Liver (tissue), 9 donors: ENCODE data around the gene NUP214. TPM values are rescaled to one million over a fixed set of nuclear protein-coding genes. Genes with fewer than 3 reads are reported as not detected.

Experiments
- DNase-seq: peaks from one replicate; pipeline ENCODE4 v3.0.0-alpha.2; 2017; ENCODE audit warnings: low spot score
- H3K27ac ChIP-seq, 2 donors: one replicate each; pipeline ENCODE4 v1.7.0; 2013; ENCODE audit warnings: inconsistent platforms in 2 of 2, low read length in 2 of 2, control low read depth in 1 of 2, low read depth in 1 of 2, mild to moderate bottlenecking in 1 of 2
- H3K27me3 ChIP-seq, 4 donors: one replicate each; pipeline versions ENCODE4 v1.6.1 to v1.7.0; 2013; ENCODE audit warnings: low read length in 3 of 4, inconsistent platforms in 1 of 4, mild to moderate bottlenecking in 1 of 4, moderate library complexity in 1 of 4; ENCODE audit not compliant: control insufficient read depth in 4 of 4, insufficient read depth in 4 of 4
- H3K36me3 ChIP-seq, 4 donors: one replicate each; pipeline versions ENCODE4 v1.6.1 to v1.7.0; 2013; ENCODE audit warnings: low read length in 3 of 4, mild to moderate bottlenecking in 3 of 4, low read depth in 1 of 4, moderate library complexity in 1 of 4; ENCODE audit not compliant: control insufficient read depth in 4 of 4, insufficient read depth in 3 of 4
- H3K4me1 ChIP-seq, 4 donors: one replicate each; pipeline versions ENCODE4 v1.6.1 to v1.7.0; 2013; ENCODE audit warnings: low read length in 3 of 4, mild to moderate bottlenecking in 3 of 4, moderate library complexity in 1 of 4; ENCODE audit not compliant: control insufficient read depth in 4 of 4, insufficient read depth in 4 of 4
- H3K4me3 ChIP-seq, 3 donors: one replicate each; pipeline versions ENCODE4 v1.6.1 to v1.7.0; 2013; ENCODE audit warnings: low read length in 3 of 3, control low read depth in 1 of 3, low read depth in 1 of 3, mild to moderate bottlenecking in 1 of 3
- H3K9ac ChIP-seq, 2 donors: one replicate each; pipeline ENCODE4 v1.7.0; 2013; ENCODE audit warnings: low read length in 2 of 2, mild to moderate bottlenecking in 2 of 2, moderate library complexity in 2 of 2, control low read depth in 1 of 2, low read depth in 1 of 2
- H3K9me3 ChIP-seq, 4 donors: one replicate each; pipeline versions ENCODE4 v1.6.1 to v1.7.0; 2013; ENCODE audit warnings: low read length in 3 of 4; ENCODE audit not compliant: control insufficient read depth in 4 of 4
- ATF3 ChIP-seq: IDR thresholded peaks from 2 replicates; pipeline ENCODE4 v1.6.1; 2016; ENCODE audit warnings: antibody characterized with exemption
- FOXA1 ChIP-seq: IDR thresholded peaks from 2 replicates; pipeline ENCODE4 v1.6.1; 2016; ENCODE audit warnings: antibody characterized with exemption
- GABPA ChIP-seq, 2 donors: IDR thresholded peaks in 1 of 2; conservative IDR thresholded peaks in 1 of 2; 2 replicates each; pipeline ENCODE4 v1.6.1; 2016; ENCODE audit warnings: antibody characterized with exemption in 2 of 2, mild to moderate bottlenecking in 1 of 2, moderate library complexity in 1 of 2
- HNF4A ChIP-seq, 2 donors: conservative IDR thresholded peaks; 2 replicates each; pipeline ENCODE4 v1.6.1; 2016; ENCODE audit warnings: antibody characterized with exemption in 2 of 2, mild to moderate bottlenecking in 2 of 2
- RAD21 ChIP-seq, 2 donors: IDR thresholded peaks; 2 replicates each; pipeline ENCODE4 v1.6.1; 2016; ENCODE audit warnings: antibody characterized with exemption in 2 of 2, mild to moderate bottlenecking in 2 of 2
- RXRA ChIP-seq, 2 donors: IDR thresholded peaks; 2 replicates each; pipeline ENCODE4 v1.6.1; 2017 to 2018; ENCODE audit warnings: antibody characterized with exemption in 2 of 2, mild to moderate bottlenecking in 1 of 2
- SP1 ChIP-seq: IDR thresholded peaks from 2 replicates; pipeline ENCODE4 v1.6.1; 2018; ENCODE audit warnings: antibody characterized with exemption, mild to moderate bottlenecking
- TAF1 ChIP-seq: conservative IDR thresholded peaks from 2 replicates; pipeline ENCODE4 v1.6.1; 2016; ENCODE audit warnings: antibody characterized with exemption, mild to moderate bottlenecking
- YY1 ChIP-seq: IDR thresholded peaks from 2 replicates; pipeline ENCODE4 v1.6.1; 2016; ENCODE audit warnings: antibody characterized with exemption, mild to moderate bottlenecking
- WGBS: extraction: QIAGEN DNeasy Blood & Tissue Kit; methylation state at CpG from one replicate; pipeline ENCODE4 v1.1.7; 2013; 5-methylcytosine and 5-hydroxymethylcytosine counted together
- polyA plus RNA-seq, 2 donors: library from polyadenylated mRNA; stranded (reverse) in 1 of 2; unstranded in 1 of 2; fragments of 200-250 nt in 1 of 2; fragments of >200 nt in 1 of 2; fragmentation: Nextera tagmentation in 1 of 2; extraction: Ambion mirVana in 1 of 2; gene quantifications; one replicate each; pipeline versions ENCODE4 v1.2.1 to v1.2.3, GENCODE V29; 2013 to 2015
- total RNA-seq, 2 donors: library from RNA; depleted of rRNA; stranded (reverse); fragments of >200 nt; gene quantifications; one replicate each; pipeline ENCODE4 v1.2.3, GENCODE V29; 2014
- TF ChIP-seq, protein P1 (sequence below): fragments of 150-350 bp; IDR thresholded peaks from 2 replicates; pipeline ENCODE4 v1.5.1; 2017; ENCODE audit warnings: improper control_type of control experiment, low read depth, low read length; ENCODE audit not compliant: missing input control
- TF ChIP-seq, protein P2 (sequence below): IDR thresholded peaks from 2 replicates; pipeline ENCODE4 v1.6.1; 2016; ENCODE audit warnings: antibody characterized with exemption, mild to moderate bottlenecking
- donor health status: healthy.
- donor health status: healthy.
- donor health status: healthy.
- donor health status: healthy.
- donor health status: healthy.

The NUP214 gene
- total and polyA plus RNA-seq, 4 donors = 8.8 to 19.5 (median 16.5) TPM

DNA sequence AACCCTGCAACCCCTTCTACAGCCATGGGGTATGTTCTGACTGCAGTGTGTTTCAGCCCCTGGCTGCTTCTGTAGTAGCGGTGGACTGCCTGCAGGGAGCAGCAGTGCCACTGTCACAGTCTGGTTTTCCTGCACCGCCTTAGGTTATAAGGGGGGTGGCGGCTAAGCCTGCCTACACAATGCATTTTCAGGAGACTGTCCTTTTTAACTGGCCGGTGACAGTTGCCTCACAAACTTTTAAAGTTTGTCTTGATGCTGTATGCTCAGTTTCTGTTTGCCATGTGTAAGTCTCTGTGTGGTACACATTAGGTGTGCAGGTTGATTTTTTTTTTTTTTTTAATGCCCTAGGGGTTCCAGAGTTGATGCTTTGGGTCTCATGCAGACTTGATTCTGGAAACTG, 53.0 kb downstream of the NUP214 start:
- no peak overlapping the region for H3K9ac ChIP-seq
- no peaks in the 10 kb centered on the region for H3K27me3 ChIP-seq
- no peaks in the 10 kb centered on the region for H3K4me1 ChIP-seq
- no peak overlapping the region for H3K27ac ChIP-seq
- 51% methylated on average over 4 of the region's 4 CpGs for WGBS
- peak; percentile 84 for DNase-seq
- no peak overlapping the region for H3K4me3 ChIP-seq
- TF ChIP-seq ATF3 (no peak), RAD21 (IDR thresholded peaks at IDR 0.05) (peak; percentile 79 to 87)
- TF ChIP-seq, protein P1, sequence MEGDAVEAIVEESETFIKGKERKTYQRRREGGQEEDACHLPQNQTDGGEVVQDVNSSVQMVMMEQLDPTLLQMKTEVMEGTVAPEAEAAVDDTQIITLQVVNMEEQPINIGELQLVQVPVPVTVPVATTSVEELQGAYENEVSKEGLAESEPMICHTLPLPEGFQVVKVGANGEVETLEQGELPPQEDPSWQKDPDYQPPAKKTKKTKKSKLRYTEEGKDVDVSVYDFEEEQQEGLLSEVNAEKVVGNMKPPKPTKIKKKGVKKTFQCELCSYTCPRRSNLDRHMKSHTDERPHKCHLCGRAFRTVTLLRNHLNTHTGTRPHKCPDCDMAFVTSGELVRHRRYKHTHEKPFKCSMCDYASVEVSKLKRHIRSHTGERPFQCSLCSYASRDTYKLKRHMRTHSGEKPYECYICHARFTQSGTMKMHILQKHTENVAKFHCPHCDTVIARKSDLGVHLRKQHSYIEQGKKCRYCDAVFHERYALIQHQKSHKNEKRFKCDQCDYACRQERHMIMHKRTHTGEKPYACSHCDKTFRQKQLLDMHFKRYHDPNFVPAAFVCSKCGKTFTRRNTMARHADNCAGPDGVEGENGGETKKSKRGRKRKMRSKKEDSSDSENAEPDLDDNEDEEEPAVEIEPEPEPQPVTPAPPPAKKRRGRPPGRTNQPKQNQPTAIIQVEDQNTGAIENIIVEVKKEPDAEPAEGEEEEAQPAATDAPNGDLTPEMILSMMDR = peak; percentile 77
- H3K36me3 ChIP-seq = peaks cover 7 to 72% (median 60%) of the 10 kb centered on the region in 4 donors
- H3K9me3 ChIP-seq = no peaks in the 10 kb centered on the region

- no peak for DNase-seq
- Histone ChIP-seq H3K9me3 (no peaks in the 10 kb centered on the region), H3K9ac (no peak overlapping the region), H3K27me3 (no peaks in the 10 kb centered on the region), H3K4me3 (no peak overlapping the region), H3K36me3 (peaks cover 7 to 68% (median 57%) of the 10 kb centered on the region in 4 donors), H3K4me1 (no peaks in the 10 kb centered on the region), H3K27ac (no peak overlapping the region)
- WGBS = 96% methylated on average over 1 of the region's 1 CpG
- TF ChIP-seq YY1 (no peak), ATF3 (no peak), SP1 (no peak), RXRA (IDR thresholded peaks at IDR 0.05) (no peak), FOXA1 (no peak), GABPA (IDR thresholded peaks at IDR 0.05 in 1 of 2, conservative IDR thresholded peaks at IDR 0.05 in 1 of 2) (no peak), HNF4A (conservative IDR thresholded peaks at IDR 0.05) (no peak), RAD21 (IDR thresholded peaks at IDR 0.05) (no peak), TAF1 (no peak)
- TF ChIP-seq, protein P2, sequence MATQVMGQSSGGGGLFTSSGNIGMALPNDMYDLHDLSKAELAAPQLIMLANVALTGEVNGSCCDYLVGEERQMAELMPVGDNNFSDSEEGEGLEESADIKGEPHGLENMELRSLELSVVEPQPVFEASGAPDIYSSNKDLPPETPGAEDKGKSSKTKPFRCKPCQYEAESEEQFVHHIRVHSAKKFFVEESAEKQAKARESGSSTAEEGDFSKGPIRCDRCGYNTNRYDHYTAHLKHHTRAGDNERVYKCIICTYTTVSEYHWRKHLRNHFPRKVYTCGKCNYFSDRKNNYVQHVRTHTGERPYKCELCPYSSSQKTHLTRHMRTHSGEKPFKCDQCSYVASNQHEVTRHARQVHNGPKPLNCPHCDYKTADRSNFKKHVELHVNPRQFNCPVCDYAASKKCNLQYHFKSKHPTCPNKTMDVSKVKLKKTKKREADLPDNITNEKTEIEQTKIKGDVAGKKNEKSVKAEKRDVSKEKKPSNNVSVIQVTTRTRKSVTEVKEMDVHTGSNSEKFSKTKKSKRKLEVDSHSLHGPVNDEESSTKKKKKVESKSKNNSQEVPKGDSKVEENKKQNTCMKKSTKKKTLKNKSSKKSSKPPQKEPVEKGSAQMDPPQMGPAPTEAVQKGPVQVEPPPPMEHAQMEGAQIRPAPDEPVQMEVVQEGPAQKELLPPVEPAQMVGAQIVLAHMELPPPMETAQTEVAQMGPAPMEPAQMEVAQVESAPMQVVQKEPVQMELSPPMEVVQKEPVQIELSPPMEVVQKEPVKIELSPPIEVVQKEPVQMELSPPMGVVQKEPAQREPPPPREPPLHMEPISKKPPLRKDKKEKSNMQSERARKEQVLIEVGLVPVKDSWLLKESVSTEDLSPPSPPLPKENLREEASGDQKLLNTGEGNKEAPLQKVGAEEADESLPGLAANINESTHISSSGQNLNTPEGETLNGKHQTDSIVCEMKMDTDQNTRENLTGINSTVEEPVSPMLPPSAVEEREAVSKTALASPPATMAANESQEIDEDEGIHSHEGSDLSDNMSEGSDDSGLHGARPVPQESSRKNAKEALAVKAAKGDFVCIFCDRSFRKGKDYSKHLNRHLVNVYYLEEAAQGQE = no peak
- TF ChIP-seq, protein P1 = no peak
These were observed 53.5 kb downstream of the NUP214 start for GRCh38 chr9:131178926-131179325.
